Activated T-cell treated with anti-CD3 and anti-CD28 coated beads for 1 hour (primary cell): ENCODE data around the gene SPRR2E.
"Not testable (repeated sequence)": the region's sequence is repeated elsewhere in the genome, so short reads cannot be mapped to it uniquely, and the experiment has no call there.

Experiments
- DNase-seq: peaks from one replicate; pipeline ENCODE4 v3.0.0-alpha.2; 2020; ENCODE audit warnings: low read depth

Gene SPRR2E

GRCh38 chr1:153094426-153094825 is at the start of gene SPRR2E:
Gene SPRR2E (minus strand): TSS chr1:153094526. CDS start chr1:153093751, 775 bp downstream.
- no peak for DNase-seq

- DNase-seq, result no peak
Measured at GRCh38 chr1:153141377-153141776, 47.1 kb upstream of the SPRR2E start.

GRCh38 chr1:153140484-153140883 is 46.2 kb upstream of the SPRR2E start:
- no peak for DNase-seq

- DNase-seq, result no peak
Measured at GRCh38 chr1:153133743-153134142, 39.4 kb upstream of the SPRR2E start.

- no peak for DNase-seq
Measured at GRCh38 chr1:153133267-153133666, 38.9 kb upstream of the SPRR2E start.

- not testable (repeated sequence) for DNase-seq
Measured at GRCh38 chr1:153128688-153129087, 34.4 kb upstream of the SPRR2E start.

GRCh38 chr1:153127296-153127695 is 33.0 kb upstream of the SPRR2E start:
- no peak for DNase-seq

GRCh38 chr1:153125536-153125935 is 31.2 kb upstream of the SPRR2E start:
- no peak for DNase-seq

- DNase-seq, result not testable (repeated sequence)
Measured at GRCh38 chr1:153123793-153124192, 29.5 kb upstream of the SPRR2E start.

- no peak for DNase-seq
Measured at GRCh38 chr1:153122831-153123421, 28.6 kb upstream of the SPRR2E start.

- no peak for DNase-seq
Measured at GRCh38 chr1:153120945-153121344, 26.6 kb upstream of the SPRR2E start.

- no peak for DNase-seq
Measured at GRCh38 chr1:153119491-153119971, 25.2 kb upstream of the SPRR2E start.

GRCh38 chr1:153115264-153115663 is 20.9 kb upstream of the SPRR2E start:
- not testable (repeated sequence) for DNase-seq

GRCh38 chr1:153113416-153113815 is 19.1 kb upstream of the SPRR2E start, which contains the start of gene SPRR2F:
Gene SPRR2F (minus strand): TSS chr1:153113516. CDS start chr1:153112733, 783 bp downstream.
- no peak for DNase-seq

- DNase-seq, result not testable (repeated sequence)
Measured at GRCh38 chr1:153112454-153112853, 18.1 kb upstream of the SPRR2E start.

GRCh38 chr1:153100245-153100644 is 5.9 kb upstream of the SPRR2E start:
- no peak for DNase-seq

- no peak for DNase-seq
Measured at GRCh38 chr1:153099461-153100045, 5.2 kb upstream of the SPRR2E start.

- no peak for DNase-seq
Measured at GRCh38 chr1:153095764-153096163, 1.4 kb upstream of the SPRR2E start.

GRCh38 chr1:153087652-153088051 is 6.7 kb downstream of the SPRR2E start:
- no peak for DNase-seq

GRCh38 chr1:153081736-153082135 is 12.6 kb downstream of the SPRR2E start:
- DNase-seq, result no peak

GRCh38 chr1:153072806-153073726 is 21.3 kb downstream of the SPRR2E start:
- DNase-seq, result no peak

- DNase-seq, result no peak
Measured at GRCh38 chr1:153071511-153071910, 22.8 kb downstream of the SPRR2E start, which contains the start of gene SPRR2B. Gene SPRR2B (minus strand): TSS chr1:153071611. CDS start chr1:153070839, 772 bp downstream.

- no peak for DNase-seq
Measured at GRCh38 chr1:153070243-153070642, 24.1 kb downstream of the SPRR2E start.
